ENCODE results near the gene DENND1B.

The DENND1B gene

GRCh38 chr1:197798492-197798891, 23.2 kb upstream of the DENND1B start:
- no peak for TF ChIP-seq CTCF (conservative IDR thresholded peaks at IDR 0.05; ENCODE audit: low read length)
- no peak overlapping the region for H3K4me3 ChIP-seq (ENCODE audit: low read length)
- DNase-seq (ENCODE audit: low read depth): no peak

GRCh38 chr1:197797010-197797409, 21.7 kb upstream of the DENND1B start:
- no peak for TF ChIP-seq CTCF (conservative IDR thresholded peaks at IDR 0.05; ENCODE audit: low read length)
- DNase-seq (ENCODE audit: low read depth): no peak
- H3K4me3 ChIP-seq (ENCODE audit: low read length): no peak overlapping the region

GRCh38 chr1:197788741-197789739, 13.8 kb upstream of the DENND1B start:
- H3K4me3 ChIP-seq (ENCODE audit: low read length): no peak overlapping the region
- no peak for TF ChIP-seq CTCF (conservative IDR thresholded peaks at IDR 0.05; ENCODE audit: low read length)
- DNase-seq (ENCODE audit: low read depth): no peak

GRCh38 chr1:197787623-197788536, 12.6 kb upstream of the DENND1B start:
- no peak for TF ChIP-seq CTCF (conservative IDR thresholded peaks at IDR 0.05; ENCODE audit: low read length)
- no peak for DNase-seq (ENCODE audit: low read depth)
- H3K4me3 ChIP-seq (ENCODE audit: low read length): no peak overlapping the region

- peak; percentile 38 for DNase-seq (ENCODE audit: low read depth)
- no peak for TF ChIP-seq CTCF (conservative IDR thresholded peaks at IDR 0.05; ENCODE audit: low read length)
- H3K4me3 ChIP-seq (ENCODE audit: low read length): no peak overlapping the region
Measured at GRCh38 chr1:197787056-197787455, 11.8 kb upstream of the DENND1B start.

GRCh38 chr1:197786280-197786679, 11.0 kb upstream of the DENND1B start:
- TF ChIP-seq CTCF (conservative IDR thresholded peaks at IDR 0.05; ENCODE audit: low read length): no peak
- no peak overlapping the region for H3K4me3 ChIP-seq (ENCODE audit: low read length)
- DNase-seq (ENCODE audit: low read depth): no peak
